Keratinocyte (primary cell): ENCODE measurements around the gene DDIT3. TPM values are rescaled to one million over a fixed set of nuclear protein-coding genes. Genes with fewer than 3 reads are reported as not detected.

Experiments used
- DNase-seq: peaks from one replicate; pipeline ENCODE4 v3.0.0-alpha.2; 2011; ENCODE audit warnings: low read depth, missing footprints, low spot score
- FAIRE-seq: peaks from 2 replicates; lab custom pipeline; 2011; peaks lifted over from hg19 to GRCh38; lab: Jason Lieb, UNC
- H2AFZ ChIP-seq: 2 replicates; pipeline ENCODE4 v1.6.0; 2012; ENCODE audit warnings: low read length, control low read depth, inconsistent platforms; ENCODE audit not compliant: control insufficient read depth
- H3K27ac ChIP-seq: 2 replicates; pipeline ENCODE4 v1.5.1; 2011; ENCODE audit warnings: low read length; ENCODE audit not compliant: control insufficient read depth, insufficient read depth
- H3K27me3 ChIP-seq: 3 replicates; pipeline ENCODE4 v1.6.0; 2011; ENCODE audit warnings: low read length; ENCODE audit not compliant: control insufficient read depth, insufficient read depth; ENCODE audit errors: extremely low read depth
- H3K36me3 ChIP-seq, 2 experiments: 2 replicates in 1 of 2; 3 replicates in 1 of 2; pipeline ENCODE4 v1.5.1; 2011; ENCODE audit warnings: low read length in 2 of 2, mild to moderate bottlenecking in 1 of 2; ENCODE audit not compliant: control insufficient read depth in 2 of 2, insufficient read depth in 2 of 2; ENCODE audit errors: extremely low read depth in 1 of 2
- H3K4me1 ChIP-seq: 3 replicates; pipeline ENCODE4 v1.5.1; 2011; ENCODE audit warnings: low read length; ENCODE audit not compliant: control insufficient read depth, insufficient read depth; ENCODE audit errors: extremely low read depth
- H3K4me2 ChIP-seq: 3 replicates; pipeline ENCODE4 v1.6.0; 2011; ENCODE audit warnings: low read depth, low read length; ENCODE audit not compliant: control insufficient read depth, insufficient read depth; ENCODE audit errors: extremely low read depth
- H3K4me3 ChIP-seq, 3 experiments: fragments of 200-600 bp in 1 of 3; sonication (generic) in 1 of 3; 2 replicates in 2 of 3; 3 replicates in 1 of 3; pipeline ENCODE4 v1.5.1; 2011 to 2016; ENCODE audit warnings: low read length in 3 of 3, mild to moderate bottlenecking in 3 of 3, control low read depth in 2 of 3, inconsistent platforms in 1 of 3, low read depth in 1 of 3, mixed read lengths in 1 of 3, mixed run types in 1 of 3, moderate library complexity in 1 of 3; ENCODE audit not compliant: control insufficient read depth in 2 of 3, insufficient read depth in 2 of 3; ENCODE audit errors: extremely low read depth in 1 of 3
- H3K79me2 ChIP-seq: 2 replicates; pipeline ENCODE4 v1.6.0; 2012; ENCODE audit warnings: low read length; ENCODE audit not compliant: control insufficient read depth, insufficient read depth
- H3K9ac ChIP-seq: 3 replicates; pipeline ENCODE4 v1.6.0; 2011; ENCODE audit warnings: low read length; ENCODE audit not compliant: control insufficient read depth, insufficient read depth; ENCODE audit errors: extremely low read depth
- H3K9me1 ChIP-seq: 3 replicates; pipeline ENCODE4 v1.6.0; 2011; ENCODE audit warnings: low read length; ENCODE audit not compliant: control insufficient read depth, insufficient read depth; ENCODE audit errors: extremely low read depth
- H3K9me3 ChIP-seq: 2 replicates; pipeline ENCODE4 v1.5.1; 2012; ENCODE audit warnings: low read depth, low read length; ENCODE audit not compliant: control insufficient read depth
- H4K20me1 ChIP-seq: 3 replicates; pipeline ENCODE4 v1.6.0; 2011; ENCODE audit warnings: low read length; ENCODE audit not compliant: control insufficient read depth, insufficient read depth; ENCODE audit errors: extremely low read depth
- EZH2 ChIP-seq: IDR thresholded peaks from one replicate; pipeline ENCODE4 v1.6.1; 2012; ENCODE audit warnings: inconsistent platforms, mild to moderate bottlenecking, low read length, moderate library complexity
- dilution Hi-C: fragments of 300-500 bp; cut with MboI; formaldehyde crosslinking; loops from one replicate; pipeline ENCODE4 v1.7.0; 2020; ENCODE audit warnings: low sequenced_read_pairs; ENCODE audit not compliant: extremely low pct_ligation_motif_present
- polyA plus RNA-seq, 5 experiments: library from polyadenylated mRNA; depleted of rRNA in 3 of 5; stranded (reverse) in 3 of 5; stranded (forward) in 1 of 5; unstranded in 1 of 5; fragments of >200 nt; gene quantifications; 1 replicate in 1 of 5; 2 replicates in 3 of 5; 3 replicates in 1 of 5; pipeline versions ENCODE4 v1.2.1 to v1.2.3, GENCODE V29; 2011 to 2012; ENCODE audit warnings: missing spikeins in 2 of 5, low read depth in 1 of 5, low replicate concordance in 1 of 5
- TF ChIP-seq, protein P1 (sequence below), 3 experiments: IDR thresholded peaks in 1 of 3; conservative IDR thresholded peaks in 1 of 3; optimal IDR thresholded peaks in 1 of 3; 2 replicates in 2 of 3; 3 replicates in 1 of 3; pipeline versions ENCODE3 to v1.5.1; 2011; ENCODE audit warnings: low read length in 3 of 3, mild to moderate bottlenecking in 3 of 3, moderate library complexity in 2 of 3, control low read depth in 1 of 3, inconsistent platforms in 1 of 3; ENCODE audit not compliant: insufficient read depth in 2 of 3; ENCODE audit errors: extremely low read depth in 1 of 3

Gene DDIT3
- polyA plus RNA-seq, 1 donor (not counting 4 experiments of a cell fraction or from before 2014, with no cell fraction given) = 25.6 TPM

DNA sequence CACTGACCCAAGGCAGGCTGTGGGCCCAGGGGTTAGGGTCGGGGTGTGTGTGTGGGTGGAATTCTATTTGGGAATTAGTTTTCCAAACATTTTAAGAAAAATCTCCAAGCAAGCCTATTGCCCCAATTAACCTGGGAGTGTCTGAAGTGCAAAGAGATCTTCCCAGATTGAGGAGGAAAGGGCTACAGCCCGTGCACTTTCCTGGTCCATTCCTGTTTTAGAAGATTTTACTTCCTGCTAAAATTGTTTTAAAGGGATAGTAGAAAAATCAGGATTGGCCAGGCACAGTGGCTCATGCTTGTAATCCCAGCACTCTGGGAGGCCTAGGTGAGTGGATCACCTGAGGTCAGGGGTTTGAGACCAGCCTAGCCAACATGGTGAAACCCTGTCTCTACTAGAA is 21.4 kb upstream of the DDIT3 start:
- Histone ChIP-seq H3K4me2 (no peak overlapping the region), H3K9me3 (no peaks in the 10 kb centered on the region), H3K9me1 (peaks cover 3% of the 10 kb centered on the region), H3K4me3 (no peak overlapping the region), H3K27ac (no peak overlapping the region), H3K36me3 (peaks cover 25 to 28% of the 10 kb centered on the region in 2 experiments), H2AFZ (no peak overlapping the region), H3K4me1 (peaks cover 16% of the 10 kb centered on the region), H3K9ac (no peak overlapping the region), H3K27me3 (no peaks in the 10 kb centered on the region), H4K20me1 (peaks cover 7% of the 10 kb centered on the region), H3K79me2 (peaks cover 32% of the 10 kb centered on the region)
- dilution Hi-C loops = no loop called here
- DNase-seq = no peak
- FAIRE-seq = no peak
- TF ChIP-seq, protein P1, sequence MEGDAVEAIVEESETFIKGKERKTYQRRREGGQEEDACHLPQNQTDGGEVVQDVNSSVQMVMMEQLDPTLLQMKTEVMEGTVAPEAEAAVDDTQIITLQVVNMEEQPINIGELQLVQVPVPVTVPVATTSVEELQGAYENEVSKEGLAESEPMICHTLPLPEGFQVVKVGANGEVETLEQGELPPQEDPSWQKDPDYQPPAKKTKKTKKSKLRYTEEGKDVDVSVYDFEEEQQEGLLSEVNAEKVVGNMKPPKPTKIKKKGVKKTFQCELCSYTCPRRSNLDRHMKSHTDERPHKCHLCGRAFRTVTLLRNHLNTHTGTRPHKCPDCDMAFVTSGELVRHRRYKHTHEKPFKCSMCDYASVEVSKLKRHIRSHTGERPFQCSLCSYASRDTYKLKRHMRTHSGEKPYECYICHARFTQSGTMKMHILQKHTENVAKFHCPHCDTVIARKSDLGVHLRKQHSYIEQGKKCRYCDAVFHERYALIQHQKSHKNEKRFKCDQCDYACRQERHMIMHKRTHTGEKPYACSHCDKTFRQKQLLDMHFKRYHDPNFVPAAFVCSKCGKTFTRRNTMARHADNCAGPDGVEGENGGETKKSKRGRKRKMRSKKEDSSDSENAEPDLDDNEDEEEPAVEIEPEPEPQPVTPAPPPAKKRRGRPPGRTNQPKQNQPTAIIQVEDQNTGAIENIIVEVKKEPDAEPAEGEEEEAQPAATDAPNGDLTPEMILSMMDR (optimal IDR thresholded peaks at IDR 0.05 in 1 of 3, IDR thresholded peaks at IDR 0.05 in 1 of 3, conservative IDR thresholded peaks at IDR 0.05 in 1 of 3; ENCODE audit: extremely low read depth in 1 of 3, insufficient read depth in 2 of 3, low read length in 3 of 3) = no peak
- no peak for TF ChIP-seq EZH2

DNA sequence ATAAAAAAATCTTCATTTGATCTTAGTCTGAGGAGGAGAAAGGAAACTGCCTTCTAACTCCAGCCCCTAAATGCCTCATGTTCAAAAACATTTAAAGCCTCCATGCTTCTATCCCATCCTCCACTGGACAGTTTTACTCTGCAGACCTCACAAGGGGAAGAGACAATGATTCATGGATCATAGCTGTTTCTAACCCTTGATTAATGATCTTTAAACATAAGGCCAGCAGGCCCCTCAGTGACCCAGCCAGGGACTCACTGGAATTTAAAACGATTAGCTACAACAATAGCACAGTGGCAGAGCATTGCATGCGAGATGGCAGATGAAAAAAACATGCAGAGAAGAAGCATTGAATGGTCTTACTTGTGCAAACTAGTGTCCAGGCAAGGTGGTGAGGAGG is 20.7 kb upstream of the DDIT3 start:
- peaks cover 12% of the 10 kb centered on the region for H3K4me1 ChIP-seq
- peaks cover 7% of the 10 kb centered on the region for H4K20me1 ChIP-seq
- H3K27me3 ChIP-seq = no peaks in the 10 kb centered on the region
- peaks cover 3% of the 10 kb centered on the region for H3K9me1 ChIP-seq
- H3K36me3 ChIP-seq = peaks cover 29 to 32% of the 10 kb centered on the region in 2 experiments
- no peak overlapping the region for H2AFZ ChIP-seq
- H3K4me2 ChIP-seq = no peak overlapping the region
- no peak overlapping the region for H3K9ac ChIP-seq
- no peak overlapping the region for H3K27ac ChIP-seq
- H3K4me3 ChIP-seq = no peak overlapping the region
- DNase-seq = no peak
- H3K9me3 ChIP-seq = no peaks in the 10 kb centered on the region
- H3K79me2 ChIP-seq = peaks cover 25% of the 10 kb centered on the region
- dilution Hi-C loops = no loop called here
- no peak for FAIRE-seq
- TF ChIP-seq, protein P1 (optimal IDR thresholded peaks at IDR 0.05 in 1 of 3, IDR thresholded peaks at IDR 0.05 in 1 of 3, conservative IDR thresholded peaks at IDR 0.05 in 1 of 3; ENCODE audit: extremely low read depth in 1 of 3, insufficient read depth in 2 of 3, low read length in 3 of 3) = no peak
- no peak for TF ChIP-seq EZH2
